Kidney epithelial cell (primary cell): Measurements from ENCODE around the gene PRR22. TPM values are rescaled to one million over a fixed set of nuclear protein-coding genes. Genes with fewer than 3 reads are reported as not detected.

Experiments
- DNase-seq: peaks from one replicate; pipeline ENCODE4 v3.0.0-alpha.2; 2010; ENCODE audit warnings: low read depth
- H3K27me3 ChIP-seq: 2 replicates; pipeline ENCODE4 v1.6.0; 2011; ENCODE audit warnings: low read length; ENCODE audit not compliant: control insufficient read depth, insufficient read depth
- H3K36me3 ChIP-seq: 2 replicates; pipeline ENCODE4 v1.5.1; 2011; ENCODE audit warnings: low read length; ENCODE audit not compliant: control insufficient read depth, insufficient read depth
- H3K4me3 ChIP-seq: 2 replicates; pipeline ENCODE4 v1.5.1; 2011; ENCODE audit warnings: low read depth, mild to moderate bottlenecking, control low read depth, low read length
- total RNA-seq: library from RNA; depleted of rRNA; stranded (reverse); fragments of >200 nt; gene quantifications from 2 replicates; pipeline ENCODE4 v1.2.3, GENCODE V29; 2015
- TF ChIP-seq, protein P1 (sequence below): IDR thresholded peaks from 2 replicates; pipeline ENCODE4 v1.5.1; 2011; ENCODE audit warnings: mild to moderate bottlenecking, moderate library complexity, low read length, control low read depth, inconsistent platforms; ENCODE audit not compliant: insufficient read depth, poor library complexity, severe bottlenecking

Gene PRR22
- total RNA-seq, 1 donor from 2014 or later = 2.2 TPM

- TF ChIP-seq, protein P1, sequence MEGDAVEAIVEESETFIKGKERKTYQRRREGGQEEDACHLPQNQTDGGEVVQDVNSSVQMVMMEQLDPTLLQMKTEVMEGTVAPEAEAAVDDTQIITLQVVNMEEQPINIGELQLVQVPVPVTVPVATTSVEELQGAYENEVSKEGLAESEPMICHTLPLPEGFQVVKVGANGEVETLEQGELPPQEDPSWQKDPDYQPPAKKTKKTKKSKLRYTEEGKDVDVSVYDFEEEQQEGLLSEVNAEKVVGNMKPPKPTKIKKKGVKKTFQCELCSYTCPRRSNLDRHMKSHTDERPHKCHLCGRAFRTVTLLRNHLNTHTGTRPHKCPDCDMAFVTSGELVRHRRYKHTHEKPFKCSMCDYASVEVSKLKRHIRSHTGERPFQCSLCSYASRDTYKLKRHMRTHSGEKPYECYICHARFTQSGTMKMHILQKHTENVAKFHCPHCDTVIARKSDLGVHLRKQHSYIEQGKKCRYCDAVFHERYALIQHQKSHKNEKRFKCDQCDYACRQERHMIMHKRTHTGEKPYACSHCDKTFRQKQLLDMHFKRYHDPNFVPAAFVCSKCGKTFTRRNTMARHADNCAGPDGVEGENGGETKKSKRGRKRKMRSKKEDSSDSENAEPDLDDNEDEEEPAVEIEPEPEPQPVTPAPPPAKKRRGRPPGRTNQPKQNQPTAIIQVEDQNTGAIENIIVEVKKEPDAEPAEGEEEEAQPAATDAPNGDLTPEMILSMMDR = no peak
- H3K4me3 ChIP-seq = no peak overlapping the region
- H3K36me3 ChIP-seq = no peaks in the 10 kb centered on the region
- DNase-seq = no peak
- peaks cover 18% of the 10 kb centered on the region for H3K27me3 ChIP-seq
These were observed 15.0 kb upstream of the PRR22 start for GRCh38 chr19:5799247-5800241.

GRCh38 chr19:5798244-5798643 lies 13.7 kb upstream of the PRR22 start:
- TF ChIP-seq, protein P1 = no peak
- no peak overlapping the region for H3K4me3 ChIP-seq
- H3K27me3 ChIP-seq = peaks cover 10% of the 10 kb centered on the region
- no peak for DNase-seq
- H3K36me3 ChIP-seq = no peaks in the 10 kb centered on the region

DNA sequence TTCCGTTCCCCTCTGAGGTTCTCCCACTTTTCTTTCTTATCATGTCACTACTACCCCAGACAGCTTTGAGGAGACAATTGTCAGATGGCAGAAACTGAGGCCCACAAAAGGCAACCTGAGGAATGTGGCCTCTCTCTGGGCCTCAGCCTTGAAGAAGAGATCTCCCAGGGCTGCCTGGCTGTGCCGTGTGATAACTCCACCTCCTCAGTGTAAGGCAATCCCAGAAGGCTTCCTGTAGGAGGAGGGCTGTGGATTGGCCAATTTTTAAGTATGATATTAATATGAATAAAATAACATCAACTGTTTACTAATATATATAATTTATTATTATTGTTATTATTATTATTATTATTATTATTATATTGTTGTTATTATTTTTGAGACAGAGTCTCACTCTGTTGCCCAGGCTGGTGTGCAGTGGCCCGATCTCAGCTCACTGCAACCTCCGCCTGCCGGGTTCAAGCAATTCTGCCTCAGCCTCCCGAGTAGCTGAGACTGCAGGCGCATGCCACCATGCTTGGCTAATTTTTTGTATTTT lies 10.9 kb upstream of the PRR22 start:
- no peaks in the 10 kb centered on the region for H3K36me3 ChIP-seq
- TF ChIP-seq, protein P1 = no peak
- DNase-seq = no peak
- H3K27me3 ChIP-seq = peaks cover 2% of the 10 kb centered on the region
- no peak overlapping the region for H3K4me3 ChIP-seq

GRCh38 chr19:5793188-5793587 lies 8.6 kb upstream of the PRR22 start:
- H3K27me3 ChIP-seq = no peaks in the 10 kb centered on the region
- H3K4me3 ChIP-seq = no peak overlapping the region
- no peak for DNase-seq
- H3K36me3 ChIP-seq = no peaks in the 10 kb centered on the region
- TF ChIP-seq, protein P1 = no peak

DNA sequence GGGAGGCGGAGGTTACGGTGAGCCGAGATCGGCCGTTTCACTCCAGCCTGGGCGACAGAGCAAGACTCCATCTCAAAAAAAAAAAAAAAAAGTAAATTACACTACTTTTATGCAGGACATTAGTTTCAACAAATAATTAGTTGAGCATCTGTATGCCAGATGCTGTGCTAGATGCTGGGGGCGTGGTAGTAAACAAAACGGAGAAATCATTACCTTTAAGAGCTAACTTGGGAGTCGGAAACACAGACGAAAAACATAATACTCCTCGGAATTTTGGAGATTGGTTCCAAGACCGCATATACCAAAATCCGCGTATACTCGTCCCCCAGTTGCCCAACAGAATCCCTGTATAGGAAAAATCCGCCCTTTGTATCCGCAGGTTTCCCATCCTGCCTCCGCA lies 7.7 kb upstream of the PRR22 start:
- H3K4me3 ChIP-seq = no peak overlapping the region
- no peak for DNase-seq
- TF ChIP-seq, protein P1 = no peak

More for the DNA sequence above, 7.7 kb upstream of the PRR22 start:
- Histone ChIP-seq H3K27me3 (no peaks in the 10 kb centered on the region), H3K36me3 (peaks cover 1% of the 10 kb centered on the region)
